AG10803 (cell line): ENCODE measurements around the gene PFN1.

Experiments
- DNase-seq: peaks from one replicate; pipeline ENCODE4 v3.0.0; 2010; ENCODE audit warnings: low read depth
- H3K4me3 ChIP-seq: 2 replicates; pipeline ENCODE4 v1.5.1; 2011; ENCODE audit warnings: mild to moderate bottlenecking, low read length, control low read depth
- TF ChIP-seq, protein P1 (sequence below): conservative IDR thresholded peaks from 2 replicates; pipeline ENCODE4 v1.5.1; 2011; ENCODE audit warnings: mild to moderate bottlenecking, low read length, control low read depth, inconsistent platforms

Gene PFN1

DNA sequence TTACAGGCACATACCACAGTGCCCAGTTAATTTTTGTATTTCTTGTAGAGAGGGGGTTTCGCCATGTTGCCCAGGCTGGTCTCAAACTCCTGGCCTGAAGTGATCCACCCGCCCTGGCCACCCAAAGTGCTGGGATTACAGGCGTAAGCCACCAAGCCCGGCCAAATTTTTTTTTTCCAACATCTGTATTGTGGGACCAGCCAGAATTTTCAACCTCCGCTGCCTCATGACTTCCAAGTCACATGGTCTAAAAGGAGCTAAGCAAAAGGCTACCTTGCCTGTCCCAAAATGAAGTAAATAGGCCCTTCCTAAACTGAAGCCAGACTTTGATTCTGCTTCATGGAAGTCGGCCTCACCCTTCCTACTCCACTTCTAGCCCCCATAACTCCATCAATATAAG is 23.5 kb upstream of the PFN1 start:
- DNase-seq = no peak
- no peak overlapping the region for H3K4me3 ChIP-seq
- TF ChIP-seq, protein P1, sequence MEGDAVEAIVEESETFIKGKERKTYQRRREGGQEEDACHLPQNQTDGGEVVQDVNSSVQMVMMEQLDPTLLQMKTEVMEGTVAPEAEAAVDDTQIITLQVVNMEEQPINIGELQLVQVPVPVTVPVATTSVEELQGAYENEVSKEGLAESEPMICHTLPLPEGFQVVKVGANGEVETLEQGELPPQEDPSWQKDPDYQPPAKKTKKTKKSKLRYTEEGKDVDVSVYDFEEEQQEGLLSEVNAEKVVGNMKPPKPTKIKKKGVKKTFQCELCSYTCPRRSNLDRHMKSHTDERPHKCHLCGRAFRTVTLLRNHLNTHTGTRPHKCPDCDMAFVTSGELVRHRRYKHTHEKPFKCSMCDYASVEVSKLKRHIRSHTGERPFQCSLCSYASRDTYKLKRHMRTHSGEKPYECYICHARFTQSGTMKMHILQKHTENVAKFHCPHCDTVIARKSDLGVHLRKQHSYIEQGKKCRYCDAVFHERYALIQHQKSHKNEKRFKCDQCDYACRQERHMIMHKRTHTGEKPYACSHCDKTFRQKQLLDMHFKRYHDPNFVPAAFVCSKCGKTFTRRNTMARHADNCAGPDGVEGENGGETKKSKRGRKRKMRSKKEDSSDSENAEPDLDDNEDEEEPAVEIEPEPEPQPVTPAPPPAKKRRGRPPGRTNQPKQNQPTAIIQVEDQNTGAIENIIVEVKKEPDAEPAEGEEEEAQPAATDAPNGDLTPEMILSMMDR = no peak

DNA sequence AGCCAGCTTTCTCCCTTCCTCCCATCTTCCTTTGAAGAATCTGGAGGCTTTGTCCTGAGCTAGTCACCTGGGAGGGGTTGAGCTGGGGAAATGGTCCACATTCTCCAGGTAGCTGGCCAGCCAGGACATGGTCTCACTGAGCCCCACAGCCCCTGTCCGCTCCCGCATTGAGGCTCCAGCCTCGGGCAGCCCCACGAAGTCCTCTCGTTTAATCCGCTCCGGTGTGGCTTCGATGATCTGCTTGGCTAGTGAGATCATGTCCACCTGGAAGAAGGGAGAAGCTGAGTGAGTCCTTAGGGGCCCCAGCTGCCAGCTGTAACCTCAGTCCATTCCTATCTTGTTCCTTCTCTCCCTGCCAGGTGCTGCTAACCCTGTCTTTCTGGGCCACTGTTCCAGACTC is 21.9 kb upstream of the PFN1 start:
- no peak overlapping the region for H3K4me3 ChIP-seq
- TF ChIP-seq, protein P1 = no peak
- no peak for DNase-seq

DNA sequence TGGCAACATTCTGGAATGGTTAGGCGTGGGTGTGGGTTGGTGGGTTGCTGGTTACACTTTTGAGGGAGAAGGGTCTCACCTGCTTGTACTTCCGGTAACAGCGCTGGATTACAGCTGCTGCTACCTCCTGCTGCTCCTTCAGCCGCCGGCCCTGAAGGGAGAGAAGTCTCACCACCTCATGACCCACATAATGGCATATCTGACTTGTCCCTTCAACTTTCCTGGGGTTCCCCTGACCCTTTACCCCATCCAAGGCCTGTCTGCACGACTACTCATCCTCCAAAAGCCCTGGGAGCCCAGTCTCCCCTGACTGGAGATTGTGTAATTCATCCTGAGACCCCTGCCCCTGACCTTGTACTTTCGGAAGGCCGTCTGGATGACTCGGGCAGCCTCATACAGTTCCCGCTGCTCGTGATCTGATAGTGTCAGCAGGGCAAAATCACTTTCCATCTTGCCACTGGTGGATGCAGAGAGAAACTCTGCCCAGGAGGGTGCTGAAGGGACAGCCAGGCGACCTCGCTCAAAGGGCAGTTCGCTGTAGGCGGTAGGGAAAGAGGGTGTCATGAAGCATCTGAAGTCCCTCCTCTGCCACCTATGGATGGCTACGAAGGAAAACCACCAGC is 21.3 kb upstream of the PFN1 start:
- TF ChIP-seq, protein P1 = no peak
- no peak for DNase-seq
- peak overlapping the region; percentile 69 for H3K4me3 ChIP-seq

DNA sequence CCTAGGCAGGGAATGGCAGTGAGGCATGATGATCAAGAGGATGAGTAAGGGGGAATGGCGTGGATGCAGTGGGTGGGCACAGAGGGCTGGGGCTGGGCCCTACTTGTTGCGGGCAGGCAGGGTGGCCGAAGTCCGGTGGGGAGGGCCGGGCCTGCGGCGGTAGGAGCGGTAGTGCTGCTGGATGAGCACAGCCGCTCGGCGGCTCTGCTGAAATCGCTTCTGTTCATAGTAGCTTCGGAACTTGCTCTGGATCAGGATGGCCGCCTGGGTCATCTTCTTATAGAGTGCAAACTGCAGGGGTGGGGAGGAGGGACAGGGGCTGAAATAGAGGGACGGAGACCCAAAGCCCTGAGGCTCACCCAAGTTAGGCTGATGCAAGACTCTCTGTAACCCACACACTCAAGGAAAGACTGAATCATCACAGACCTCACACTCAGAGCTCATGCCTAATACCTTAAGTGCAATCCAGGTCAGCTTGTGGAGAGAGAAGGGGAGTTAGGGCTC is 20.8 kb upstream of the PFN1 start:
- peak overlapping the region; percentile 69 for H3K4me3 ChIP-seq
- DNase-seq = peak; percentile 90

DNA sequence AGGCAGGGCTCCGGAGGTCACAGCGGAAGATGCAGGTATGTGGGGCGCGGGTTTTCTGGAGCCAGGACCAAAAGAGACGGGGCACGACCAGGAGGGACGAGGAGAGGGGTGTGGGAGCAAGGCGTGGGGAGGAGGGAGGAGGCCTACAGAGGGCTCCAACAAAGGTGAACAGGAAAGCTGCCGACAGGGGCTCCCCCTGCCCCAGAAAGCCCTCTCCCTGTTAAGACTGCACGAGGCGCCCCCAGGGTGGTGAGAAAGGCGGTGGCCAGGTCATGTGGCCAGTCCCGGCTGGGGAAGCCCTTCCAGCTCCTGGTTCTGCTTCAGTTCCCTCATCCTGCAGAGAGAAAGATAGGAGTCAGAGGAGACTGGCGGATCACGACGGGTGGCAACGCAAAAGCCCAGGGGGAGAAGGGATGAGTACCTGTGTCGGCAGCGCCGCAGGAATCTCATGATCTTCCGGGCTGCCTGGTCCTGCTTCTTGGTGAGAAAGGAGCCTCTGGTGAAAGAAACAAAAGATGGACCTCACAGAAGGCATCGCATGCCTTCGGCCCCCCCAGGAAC is 20.2 kb upstream of the PFN1 start:
- H3K4me3 ChIP-seq = peak overlapping the region; percentile 69
- no peak for DNase-seq
- TF ChIP-seq, protein P1 = no peak

More for the DNA sequence above, 20.8 kb upstream of the PFN1 start:
- TF ChIP-seq, protein P1 = no peak

DNA sequence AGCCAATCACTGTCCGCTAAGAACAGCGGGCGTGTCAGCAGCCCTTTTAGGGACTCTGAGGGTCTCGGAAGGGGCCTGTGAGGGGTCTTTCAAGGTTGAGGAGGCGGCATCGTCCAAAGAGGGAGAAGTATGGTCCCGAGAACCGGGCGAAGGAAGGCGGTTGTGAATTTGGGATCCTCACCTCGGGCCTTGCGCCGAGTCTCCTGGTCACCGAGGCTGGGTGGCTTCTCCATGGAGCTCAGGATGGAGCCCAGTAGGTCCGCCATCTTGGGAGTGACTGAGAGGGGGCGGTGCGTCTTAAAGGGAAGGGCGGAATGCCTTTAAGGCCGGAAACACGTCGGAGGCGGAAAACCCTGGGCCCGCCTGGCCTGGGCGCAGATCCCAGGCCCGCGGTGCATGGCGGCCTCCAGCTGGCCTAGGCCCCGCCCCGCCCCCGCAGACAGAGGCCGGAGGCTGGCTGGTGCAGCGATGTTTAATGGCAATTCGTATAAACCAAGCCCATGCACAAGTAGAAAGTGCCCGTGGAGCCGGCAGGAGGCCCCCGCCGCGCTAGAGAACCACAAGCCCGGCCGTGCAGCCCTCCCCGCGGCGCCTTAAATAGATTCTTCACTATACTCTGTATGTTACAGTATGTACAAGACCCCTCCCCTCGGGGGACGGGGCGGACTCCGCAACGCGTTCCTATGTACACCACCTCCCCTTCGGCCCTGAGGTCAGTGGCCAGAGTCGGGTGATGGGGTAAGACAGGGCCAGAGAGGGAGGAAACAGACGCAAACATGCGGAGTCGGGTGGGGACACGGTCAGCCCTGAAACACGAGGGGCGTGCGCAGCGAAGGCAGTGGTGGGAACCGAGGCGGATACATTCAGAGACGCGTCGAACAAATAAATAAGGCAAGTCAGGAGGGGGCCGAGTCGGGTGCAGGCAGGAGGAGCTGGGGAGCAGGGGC is 19.5 kb upstream of the PFN1 start, which contains the start of gene SPAG7:
SPAG7 (minus strand) TSS at position 279 of the 947 bp plus-strand sequence; CDS start at position 266, 13 bp downstream.
- H3K4me3 ChIP-seq = peak within 1 kb of the TSS; percentile 91
- TF ChIP-seq, protein P1 = peak; percentile 8; the same call in 1 of the 2 replicates
- DNase-seq = peak; percentile 98
